SK-N-SH (cell line): ENCODE results near the gene CBFA2T3. TPM values are rescaled to one million over a fixed set of nuclear protein-coding genes. Genes with fewer than 3 reads are reported as not detected.

ENCODE experiments used
- CTCF ChIA-PET: fragments of 300-600, 350-600 bp; formaldehyde crosslinking; extraction: SDS; loops from one replicate; lab custom pipeline; 2021; lab: Yijun Ruan, JAX
- POLR2A ChIA-PET: fragments of 350-600 bp; sonication (Branson Sonifier 250); formaldehyde crosslinking; extraction: SDS; loops from one replicate; lab custom pipeline; 2020; ENCODE audit warnings: antibody characterized with exemption, inconsistent platforms; lab: Yijun Ruan, JAX
- DNase-seq: peaks from one replicate; pipeline ENCODE4 v3.0.0; 2012
- H2AFZ ChIP-seq: fragments of 200-600 bp; sonication (generic); 2 replicates; pipeline ENCODE4 v1.8.1; 2016; ENCODE audit warnings: antibody characterized with exemption, mild to moderate bottlenecking, low read depth
- H3F3A ChIP-seq: fragments of 200-600 bp; sonication (generic); replicated peaks from 2 replicates; pipeline ENCODE3; 2016; ENCODE audit warnings: antibody characterized with exemption, mild to moderate bottlenecking; ENCODE audit not compliant: insufficient read depth
- H3K27ac ChIP-seq, 2 experiments: fragments of 200-500 bp in 1 of 2; fragments of 200-600 bp in 1 of 2; sonication (Bioruptor generic) in 1 of 2; sonication (generic), shearing (Covaris generic) in 1 of 2; 2 replicates each; pipeline versions ENCODE4 v1.5.1 to v1.6.1; 2014 to 2016; ENCODE audit warnings: low read depth in 2 of 2, inconsistent platforms in 1 of 2, low read length in 1 of 2, mild to moderate bottlenecking in 1 of 2, mixed read lengths in 1 of 2
- H3K27me3 ChIP-seq: fragments of 200-600 bp; sonication (generic), shearing (Covaris generic); 2 replicates; pipeline ENCODE4 v1.6.1; 2016; ENCODE audit warnings: mixed run types; ENCODE audit not compliant: insufficient read depth
- H3K36me3 ChIP-seq, 2 experiments: fragments of 200-500 bp in 1 of 2; fragments of 200-600 bp in 1 of 2; sonication (Bioruptor generic) in 1 of 2; sonication (generic) in 1 of 2; replicated peaks in 1 of 2; 2 replicates each; pipeline versions ENCODE3 to v1.5.1; 2014 to 2016; ENCODE audit warnings: low read length in 1 of 2, mild to moderate bottlenecking in 1 of 2; ENCODE audit not compliant: insufficient read depth in 2 of 2, control insufficient read depth in 1 of 2
- H3K4me1 ChIP-seq, 2 experiments: fragments of 200-500 bp in 1 of 2; fragments of 200-600 bp in 1 of 2; sonication (Bioruptor generic) in 1 of 2; sonication (generic), shearing (Covaris generic) in 1 of 2; 2 replicates each; pipeline versions ENCODE4 v1.5.1 to v1.6.1; 2014 to 2016; ENCODE audit warnings: low read depth in 1 of 2, low read length in 1 of 2, mixed run types in 1 of 2; ENCODE audit not compliant: insufficient read depth in 2 of 2, control insufficient read depth in 1 of 2
- H3K4me2 ChIP-seq: fragments of 200-600 bp; sonication (generic), shearing (Covaris generic); 2 replicates; pipeline ENCODE4 v1.6.1; 2017; ENCODE audit warnings: mixed run types
- H3K4me3 ChIP-seq, 2 experiments: fragments of 200-500 bp in 1 of 2; fragments of 200-600 bp in 1 of 2; sonication (Bioruptor generic) in 1 of 2; sonication (generic), shearing (Covaris generic) in 1 of 2; 2 replicates each; pipeline versions ENCODE4 v1.5.1 to v1.8.1; 2014 to 2016; ENCODE audit warnings: low read depth in 2 of 2, inconsistent platforms in 1 of 2, low read length in 1 of 2, mild to moderate bottlenecking in 1 of 2, mixed read lengths in 1 of 2, moderate library complexity in 1 of 2
- H3K79me2 ChIP-seq: fragments of 200-600 bp; sonication (generic); 2 replicates; pipeline ENCODE4 v1.8.1; 2017; ENCODE audit warnings: mild to moderate bottlenecking; ENCODE audit not compliant: insufficient read depth
- H3K9ac ChIP-seq: fragments of 200-600 bp; sonication (generic); 2 replicates; pipeline ENCODE4 v1.6.1; 2017; ENCODE audit warnings: mixed run types
- H3K9me2 ChIP-seq: fragments of 200-600 bp; sonication (generic); 2 replicates; pipeline ENCODE4 v1.6.1; 2017; ENCODE audit warnings: mixed run types
- H3K9me3 ChIP-seq: fragments of 200-600 bp; sonication (generic); 2 replicates; pipeline ENCODE4 v1.6.1; 2017; ENCODE audit warnings: mixed run types, mild to moderate bottlenecking, moderate library complexity
- H4K20me1 ChIP-seq: fragments of 200-600 bp; sonication (generic); 2 replicates; pipeline ENCODE4 v1.6.1; 2017; ENCODE audit warnings: mild to moderate bottlenecking, mixed run types; ENCODE audit not compliant: insufficient read depth
- EZH2phosphoT487 ChIP-seq: fragments of 200-600 bp; sonication (generic); IDR thresholded peaks from 2 replicates; pipeline ENCODE4 v1.6.1; 2017; ENCODE audit warnings: low read depth, mixed run types, mild to moderate bottlenecking, antibody characterized with exemption, moderate library complexity, borderline replicate concordance
- FOXJ3 ChIP-seq: sonication (generic); formaldehyde crosslinking; IDR thresholded peaks from 2 replicates; pipeline ENCODE4 v1.5.1; 2020; ENCODE audit warnings: mild to moderate bottlenecking, missing genetic modification reagents
- FOXM1 ChIP-seq: IDR thresholded peaks from 2 replicates; pipeline ENCODE4 v1.4.0; 2012; ENCODE audit warnings: low read depth, mild to moderate bottlenecking
- GABPA ChIP-seq: IDR thresholded peaks from 2 replicates; pipeline ENCODE4 v1.4.0; 2012; ENCODE audit warnings: low read depth, mild to moderate bottlenecking
- MEF2A ChIP-seq: IDR thresholded peaks from 2 replicates; pipeline ENCODE4 v1.4.0; 2012; ENCODE audit warnings: low read depth, borderline replicate concordance
- NRF1 ChIP-seq: IDR thresholded peaks from 2 replicates; pipeline ENCODE4 v1.6.1; 2012; ENCODE audit warnings: low read depth, mild to moderate bottlenecking, low read length
- RAD21 ChIP-seq: IDR thresholded peaks from 2 replicates; pipeline ENCODE4 v1.6.1; 2012; ENCODE audit warnings: mild to moderate bottlenecking, low read length
- RFX5 ChIP-seq: IDR thresholded peaks from 2 replicates; pipeline ENCODE4 v1.6.1; 2012; ENCODE audit warnings: mild to moderate bottlenecking, improper control_type of control experiment, low read length
- TCF12 ChIP-seq: IDR thresholded peaks from 2 replicates; pipeline ENCODE4 v1.4.0; 2012
- TEAD4 ChIP-seq: IDR thresholded peaks from 2 replicates; pipeline ENCODE4 v1.4.0; 2012; ENCODE audit warnings: mild to moderate bottlenecking, borderline replicate concordance; ENCODE audit not compliant: insufficient read depth
- YY1 ChIP-seq: IDR thresholded peaks from 2 replicates; pipeline ENCODE4 v1.4.0; 2012; ENCODE audit warnings: low read depth, mild to moderate bottlenecking
- WGBS: methylation state at CpG from one replicate; pipeline ENCODE4 v1.1.6; 2017; ENCODE audit warnings: low lambda C conversion rate; 5-methylcytosine and 5-hydroxymethylcytosine counted together
- polyA plus RNA-seq, 3 experiments: library from polyadenylated mRNA; depleted of rRNA; stranded (reverse); fragments of >200 nt; gene quantifications; 2 replicates each; pipeline ENCODE4 v1.2.3, GENCODE V29; 2012
- TF ChIP-seq, protein P1 (sequence below): fragments of 150-350 bp; IDR thresholded peaks from 2 replicates; pipeline ENCODE4 v1.6.1; 2016; ENCODE audit warnings: mild to moderate bottlenecking, low read depth, low read length
- TF ChIP-seq, protein P2 (sequence below): IDR thresholded peaks from 2 replicates; pipeline ENCODE4; 2012
- TF ChIP-seq, protein P3 (sequence below): fragments of 150-350 bp; IDR thresholded peaks from 2 replicates; pipeline ENCODE4 v1.6.1; 2017; ENCODE audit warnings: antibody characterized with exemption, low read length, low read depth, borderline replicate concordance
- TF ChIP-seq, protein P4 (sequence below): IDR thresholded peaks from 2 replicates; pipeline ENCODE4 v1.4.0; 2012; ENCODE audit warnings: low read depth, borderline replicate concordance
- TF ChIP-seq, protein P5 (sequence below): IDR thresholded peaks from 2 replicates; pipeline ENCODE4 v1.4.0; 2012; ENCODE audit warnings: low read depth, borderline replicate concordance

Gene CBFA2T3
- polyA plus RNA-seq, 1 of the 3 experiments (the other 2 are of a cell fraction): not detected

DNA sequence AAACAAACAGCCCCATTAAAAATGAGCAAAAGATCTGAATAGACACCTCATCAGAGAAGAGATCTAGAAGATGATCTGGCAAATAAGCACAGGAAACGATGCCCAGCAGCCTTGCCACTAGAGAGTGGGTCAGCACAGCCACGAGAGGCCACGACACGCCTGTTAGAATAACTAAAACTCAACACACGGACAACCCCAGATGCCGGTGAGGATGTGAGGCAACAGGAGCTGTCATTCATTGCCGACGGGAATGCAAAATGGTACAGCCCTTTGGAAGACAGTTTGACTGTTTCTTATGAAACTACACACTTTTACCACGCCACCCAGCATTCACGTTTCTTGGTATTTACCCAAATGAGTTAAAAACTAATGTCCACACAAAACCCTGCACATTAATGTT, 31.5 kb downstream of the CBFA2T3 start:
- POLR2A ChIA-PET: no interaction called here
- Histone ChIP-seq H3K9me2 (no peaks in the 10 kb centered on the region), H3F3A (no peaks in the 10 kb centered on the region), H3K4me2 (no peak overlapping the region), H2AFZ (no peak overlapping the region), H3K4me3 (no peak overlapping the region), H3K27me3 (peaks cover 79% of the 10 kb centered on the region), H3K9ac (no peak overlapping the region), H3K36me3 (no peaks in the 10 kb centered on the region), H3K79me2 (no peaks in the 10 kb centered on the region), H3K4me1 (peaks cover 0 to 2% of the 10 kb centered on the region in 2 experiments; a peak in 1 of 4 replicates), H4K20me1 (no peaks in the 10 kb centered on the region), H3K9me3 (no peaks in the 10 kb centered on the region), H3K27ac (no peak overlapping the region)
- TF ChIP-seq MEF2A: no peak
- TF ChIP-seq, protein P1, sequence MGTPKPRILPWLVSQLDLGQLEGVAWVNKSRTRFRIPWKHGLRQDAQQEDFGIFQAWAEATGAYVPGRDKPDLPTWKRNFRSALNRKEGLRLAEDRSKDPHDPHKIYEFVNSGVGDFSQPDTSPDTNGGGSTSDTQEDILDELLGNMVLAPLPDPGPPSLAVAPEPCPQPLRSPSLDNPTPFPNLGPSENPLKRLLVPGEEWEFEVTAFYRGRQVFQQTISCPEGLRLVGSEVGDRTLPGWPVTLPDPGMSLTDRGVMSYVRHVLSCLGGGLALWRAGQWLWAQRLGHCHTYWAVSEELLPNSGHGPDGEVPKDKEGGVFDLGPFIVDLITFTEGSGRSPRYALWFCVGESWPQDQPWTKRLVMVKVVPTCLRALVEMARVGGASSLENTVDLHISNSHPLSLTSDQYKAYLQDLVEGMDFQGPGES: no peak
- no peak for TF ChIP-seq TCF12
- TF ChIP-seq, protein P2, sequence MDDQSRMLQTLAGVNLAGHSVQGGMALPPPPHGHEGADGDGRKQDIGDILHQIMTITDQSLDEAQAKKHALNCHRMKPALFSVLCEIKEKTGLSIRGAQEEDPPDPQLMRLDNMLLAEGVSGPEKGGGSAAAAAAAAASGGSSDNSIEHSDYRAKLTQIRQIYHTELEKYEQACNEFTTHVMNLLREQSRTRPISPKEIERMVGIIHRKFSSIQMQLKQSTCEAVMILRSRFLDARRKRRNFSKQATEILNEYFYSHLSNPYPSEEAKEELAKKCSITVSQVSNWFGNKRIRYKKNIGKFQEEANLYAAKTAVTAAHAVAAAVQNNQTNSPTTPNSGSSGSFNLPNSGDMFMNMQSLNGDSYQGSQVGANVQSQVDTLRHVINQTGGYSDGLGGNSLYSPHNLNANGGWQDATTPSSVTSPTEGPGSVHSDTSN: no peak
- no peak for TF ChIP-seq RFX5
- TF ChIP-seq, protein P3, sequence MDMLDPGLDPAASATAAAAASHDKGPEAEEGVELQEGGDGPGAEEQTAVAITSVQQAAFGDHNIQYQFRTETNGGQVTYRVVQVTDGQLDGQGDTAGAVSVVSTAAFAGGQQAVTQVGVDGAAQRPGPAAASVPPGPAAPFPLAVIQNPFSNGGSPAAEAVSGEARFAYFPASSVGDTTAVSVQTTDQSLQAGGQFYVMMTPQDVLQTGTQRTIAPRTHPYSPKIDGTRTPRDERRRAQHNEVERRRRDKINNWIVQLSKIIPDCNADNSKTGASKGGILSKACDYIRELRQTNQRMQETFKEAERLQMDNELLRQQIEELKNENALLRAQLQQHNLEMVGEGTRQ: no peak
- no peak for TF ChIP-seq RAD21
- no peak for TF ChIP-seq FOXJ3 (CRISPR knock-in tag)
- TF ChIP-seq YY1: no peak
- no peak for TF ChIP-seq EZH2phosphoT487
- TF ChIP-seq, protein P4, sequence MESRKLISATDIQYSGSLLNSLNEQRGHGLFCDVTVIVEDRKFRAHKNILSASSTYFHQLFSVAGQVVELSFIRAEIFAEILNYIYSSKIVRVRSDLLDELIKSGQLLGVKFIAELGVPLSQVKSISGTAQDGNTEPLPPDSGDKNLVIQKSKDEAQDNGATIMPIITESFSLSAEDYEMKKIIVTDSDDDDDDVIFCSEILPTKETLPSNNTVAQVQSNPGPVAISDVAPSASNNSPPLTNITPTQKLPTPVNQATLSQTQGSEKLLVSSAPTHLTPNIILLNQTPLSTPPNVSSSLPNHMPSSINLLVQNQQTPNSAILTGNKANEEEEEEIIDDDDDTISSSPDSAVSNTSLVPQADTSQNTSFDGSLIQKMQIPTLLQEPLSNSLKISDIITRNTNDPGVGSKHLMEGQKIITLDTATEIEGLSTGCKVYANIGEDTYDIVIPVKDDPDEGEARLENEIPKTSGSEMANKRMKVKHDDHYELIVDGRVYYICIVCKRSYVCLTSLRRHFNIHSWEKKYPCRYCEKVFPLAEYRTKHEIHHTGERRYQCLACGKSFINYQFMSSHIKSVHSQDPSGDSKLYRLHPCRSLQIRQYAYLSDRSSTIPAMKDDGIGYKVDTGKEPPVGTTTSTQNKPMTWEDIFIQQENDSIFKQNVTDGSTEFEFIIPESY: no peak
- no peak for TF ChIP-seq FOXM1
- TF ChIP-seq GABPA: no peak
- TF ChIP-seq, protein P5, sequence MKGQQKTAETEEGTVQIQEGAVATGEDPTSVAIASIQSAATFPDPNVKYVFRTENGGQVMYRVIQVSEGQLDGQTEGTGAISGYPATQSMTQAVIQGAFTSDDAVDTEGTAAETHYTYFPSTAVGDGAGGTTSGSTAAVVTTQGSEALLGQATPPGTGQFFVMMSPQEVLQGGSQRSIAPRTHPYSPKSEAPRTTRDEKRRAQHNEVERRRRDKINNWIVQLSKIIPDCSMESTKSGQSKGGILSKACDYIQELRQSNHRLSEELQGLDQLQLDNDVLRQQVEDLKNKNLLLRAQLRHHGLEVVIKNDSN: no peak
- no peak for TF ChIP-seq TEAD4
- no peak for TF ChIP-seq NRF1
- DNase-seq: no peak
- CTCF ChIA-PET: interaction anchor here (1.5 kb wide), 1 partner anchor 222 kb away, joined by 7 read pairs; no protein-coding TSS in a partner anchor
- WGBS: 13% methylated on average over 10 of the region's 10 CpGs
